COLO668 (cell line): ENCODE results near the gene GEMIN5.
"Not testable (repeated sequence)": the region's sequence is repeated elsewhere in the genome, so short reads cannot be mapped to it uniquely, and the experiment has no call there.

Experiments used
- DNase-seq: peaks from one replicate; lab custom pipeline; 2025; ENCODE audit not compliant: unreplicated experiment; lab: John Stamatoyannopoulos, UW

The GEMIN5 gene, protein sequence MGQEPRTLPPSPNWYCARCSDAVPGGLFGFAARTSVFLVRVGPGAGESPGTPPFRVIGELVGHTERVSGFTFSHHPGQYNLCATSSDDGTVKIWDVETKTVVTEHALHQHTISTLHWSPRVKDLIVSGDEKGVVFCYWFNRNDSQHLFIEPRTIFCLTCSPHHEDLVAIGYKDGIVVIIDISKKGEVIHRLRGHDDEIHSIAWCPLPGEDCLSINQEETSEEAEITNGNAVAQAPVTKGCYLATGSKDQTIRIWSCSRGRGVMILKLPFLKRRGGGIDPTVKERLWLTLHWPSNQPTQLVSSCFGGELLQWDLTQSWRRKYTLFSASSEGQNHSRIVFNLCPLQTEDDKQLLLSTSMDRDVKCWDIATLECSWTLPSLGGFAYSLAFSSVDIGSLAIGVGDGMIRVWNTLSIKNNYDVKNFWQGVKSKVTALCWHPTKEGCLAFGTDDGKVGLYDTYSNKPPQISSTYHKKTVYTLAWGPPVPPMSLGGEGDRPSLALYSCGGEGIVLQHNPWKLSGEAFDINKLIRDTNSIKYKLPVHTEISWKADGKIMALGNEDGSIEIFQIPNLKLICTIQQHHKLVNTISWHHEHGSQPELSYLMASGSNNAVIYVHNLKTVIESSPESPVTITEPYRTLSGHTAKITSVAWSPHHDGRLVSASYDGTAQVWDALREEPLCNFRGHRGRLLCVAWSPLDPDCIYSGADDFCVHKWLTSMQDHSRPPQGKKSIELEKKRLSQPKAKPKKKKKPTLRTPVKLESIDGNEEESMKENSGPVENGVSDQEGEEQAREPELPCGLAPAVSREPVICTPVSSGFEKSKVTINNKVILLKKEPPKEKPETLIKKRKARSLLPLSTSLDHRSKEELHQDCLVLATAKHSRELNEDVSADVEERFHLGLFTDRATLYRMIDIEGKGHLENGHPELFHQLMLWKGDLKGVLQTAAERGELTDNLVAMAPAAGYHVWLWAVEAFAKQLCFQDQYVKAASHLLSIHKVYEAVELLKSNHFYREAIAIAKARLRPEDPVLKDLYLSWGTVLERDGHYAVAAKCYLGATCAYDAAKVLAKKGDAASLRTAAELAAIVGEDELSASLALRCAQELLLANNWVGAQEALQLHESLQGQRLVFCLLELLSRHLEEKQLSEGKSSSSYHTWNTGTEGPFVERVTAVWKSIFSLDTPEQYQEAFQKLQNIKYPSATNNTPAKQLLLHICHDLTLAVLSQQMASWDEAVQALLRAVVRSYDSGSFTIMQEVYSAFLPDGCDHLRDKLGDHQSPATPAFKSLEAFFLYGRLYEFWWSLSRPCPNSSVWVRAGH (N-terminal part only)

DNA sequence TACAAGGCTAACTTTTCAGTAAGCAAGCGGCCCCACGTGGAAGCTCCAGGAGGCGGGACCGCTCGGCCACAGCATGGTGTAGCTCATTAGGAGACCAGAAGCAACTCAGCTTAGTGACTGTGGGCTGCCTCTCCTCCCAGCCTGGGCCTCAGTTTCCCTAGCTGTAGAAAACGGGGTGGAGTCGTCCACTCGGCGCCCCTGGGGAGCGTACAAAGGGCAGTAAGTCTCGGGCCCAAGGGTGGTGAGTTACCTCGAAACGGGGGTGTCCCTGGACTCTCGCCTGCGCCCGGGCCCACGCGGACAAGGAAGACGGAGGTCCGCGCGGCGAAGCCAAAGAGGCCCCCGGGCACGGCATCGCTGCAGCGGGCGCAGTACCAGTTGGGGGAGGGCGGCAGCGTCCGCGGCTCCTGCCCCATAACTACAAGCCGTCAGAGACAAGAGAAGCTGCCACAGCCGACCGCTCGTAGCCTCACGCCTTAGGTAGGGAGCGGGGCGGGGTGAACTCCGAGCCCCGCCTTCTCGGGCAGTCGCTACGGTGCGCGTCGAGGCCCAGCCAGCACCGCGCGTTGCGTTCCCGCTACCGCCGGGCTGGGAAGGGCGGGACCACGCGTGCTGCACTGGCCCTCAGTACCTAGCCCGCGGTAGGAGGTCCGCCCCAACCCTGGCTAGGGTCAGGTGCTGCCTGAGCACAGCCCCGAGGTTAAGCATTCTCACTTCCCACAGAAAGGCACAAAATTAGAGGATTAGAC lies at the start of gene GEMIN5:
GEMIN5 (minus strand) TSS at position 494 of the 749 bp plus-strand sequence; CDS start at position 416, 78 bp downstream.
- peak; percentile 87 for DNase-seq

- DNase-seq: no peak
Measured at GRCh38 chr5:154986151-154986550, 48.1 kb upstream of the GEMIN5 start.

DNA sequence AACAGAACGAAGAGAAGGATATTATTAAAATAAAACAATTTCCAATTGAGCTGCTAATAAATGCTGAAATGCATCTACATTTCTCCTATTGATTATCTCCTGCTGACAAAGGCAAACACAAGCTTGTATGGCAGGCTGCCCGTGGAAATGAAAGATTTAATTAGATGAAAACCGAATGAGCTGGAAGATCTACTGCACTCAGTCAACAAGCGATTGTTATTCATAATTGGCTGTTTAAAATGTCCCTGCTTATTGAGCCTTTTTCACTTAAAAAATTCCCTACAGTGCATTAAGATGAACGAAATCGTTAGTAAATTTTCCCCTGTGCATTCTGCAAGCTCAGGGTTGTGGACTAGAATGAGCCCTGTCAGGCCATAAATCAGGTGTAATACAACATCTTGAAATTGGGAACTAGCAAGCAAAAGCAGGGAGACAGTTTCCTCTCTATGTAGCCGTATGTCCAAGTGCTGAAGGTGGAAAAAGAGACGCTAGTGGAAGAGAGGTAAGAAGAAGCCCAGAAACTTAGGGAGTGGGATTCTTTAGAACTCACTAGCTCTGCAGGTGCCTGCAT lies 47.0 kb upstream of the GEMIN5 start:
- DNase-seq: no peak

DNA sequence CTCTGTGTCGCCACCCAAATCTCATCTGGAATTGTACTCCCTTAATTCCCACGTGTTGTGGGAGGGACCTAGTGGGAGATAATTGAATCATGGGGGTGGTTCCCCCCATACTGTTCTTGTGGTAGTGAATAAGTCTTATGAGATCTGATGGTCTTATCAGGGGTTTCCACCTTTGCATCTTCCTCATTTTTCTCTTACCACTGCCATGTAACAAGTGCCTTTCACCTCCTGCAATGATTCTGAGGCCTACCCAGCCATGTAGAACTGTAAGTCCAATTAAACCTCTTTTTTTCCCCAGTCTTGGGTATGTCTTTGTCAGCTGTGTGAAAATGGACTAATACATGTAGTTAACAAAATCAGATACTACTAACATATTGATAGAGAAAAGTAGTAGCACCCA lies 40.3 kb upstream of the GEMIN5 start:
- DNase-seq: not testable (repeated sequence)

- DNase-seq: no peak
Measured at GRCh38 chr5:154977409-154977808, 39.4 kb upstream of the GEMIN5 start.

- DNase-seq: not testable (repeated sequence)
Measured at GRCh38 chr5:154976082-154976481, 38.1 kb upstream of the GEMIN5 start.

DNA sequence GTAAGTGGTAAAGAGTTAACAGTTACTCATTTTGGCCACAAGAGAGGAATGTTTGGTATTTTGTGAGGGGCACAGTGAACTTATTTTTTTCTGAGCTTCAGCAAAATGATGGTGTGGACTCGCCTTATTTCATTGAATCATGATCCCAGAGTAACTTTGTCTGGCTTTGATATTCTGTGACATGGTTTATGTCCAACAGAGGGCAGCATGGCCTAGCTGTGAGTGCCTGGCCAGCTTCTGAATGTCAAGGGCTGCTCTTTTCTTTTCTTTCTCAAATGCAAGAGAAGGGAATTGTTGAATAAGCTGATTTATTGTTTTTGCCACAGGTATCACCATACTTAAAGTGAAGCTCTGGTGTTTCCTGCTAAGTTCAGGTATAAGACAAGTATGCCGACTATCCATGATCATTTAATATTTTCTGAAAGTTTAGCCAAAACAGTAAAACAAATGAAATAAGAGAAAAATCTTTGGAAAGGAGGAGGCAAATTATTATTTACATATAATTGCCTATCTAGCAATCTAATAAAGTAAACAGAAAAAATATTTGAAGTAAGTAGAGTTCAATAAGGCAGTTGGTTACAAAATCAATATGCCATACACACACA lies 34.6 kb upstream of the GEMIN5 start:
- DNase-seq: peak; percentile 7

DNA sequence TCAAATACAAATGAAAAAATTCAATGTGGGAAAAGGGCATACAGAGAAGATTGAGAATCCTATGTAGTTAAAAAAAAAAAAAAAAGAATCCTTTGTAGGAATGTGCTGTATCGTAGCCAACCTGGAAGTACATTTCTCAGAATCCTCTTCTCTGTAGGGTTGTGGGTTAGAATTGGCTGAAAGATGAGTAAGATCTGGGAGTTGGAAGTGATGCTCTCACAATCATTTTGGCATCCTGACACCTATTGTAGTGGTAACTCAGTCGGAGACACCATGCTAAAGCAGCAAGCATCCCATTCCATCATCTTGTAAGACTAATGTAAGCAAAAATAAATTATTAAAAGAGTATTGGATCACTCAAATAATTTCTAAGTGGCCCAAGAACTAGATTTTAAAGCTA lies 33.5 kb upstream of the GEMIN5 start:
- DNase-seq: no peak

GRCh38 chr5:154970759-154971158 lies 32.7 kb upstream of the GEMIN5 start:
- no peak for DNase-seq

GRCh38 chr5:154968953-154969352 lies 30.9 kb upstream of the GEMIN5 start:
- no peak for DNase-seq

DNA sequence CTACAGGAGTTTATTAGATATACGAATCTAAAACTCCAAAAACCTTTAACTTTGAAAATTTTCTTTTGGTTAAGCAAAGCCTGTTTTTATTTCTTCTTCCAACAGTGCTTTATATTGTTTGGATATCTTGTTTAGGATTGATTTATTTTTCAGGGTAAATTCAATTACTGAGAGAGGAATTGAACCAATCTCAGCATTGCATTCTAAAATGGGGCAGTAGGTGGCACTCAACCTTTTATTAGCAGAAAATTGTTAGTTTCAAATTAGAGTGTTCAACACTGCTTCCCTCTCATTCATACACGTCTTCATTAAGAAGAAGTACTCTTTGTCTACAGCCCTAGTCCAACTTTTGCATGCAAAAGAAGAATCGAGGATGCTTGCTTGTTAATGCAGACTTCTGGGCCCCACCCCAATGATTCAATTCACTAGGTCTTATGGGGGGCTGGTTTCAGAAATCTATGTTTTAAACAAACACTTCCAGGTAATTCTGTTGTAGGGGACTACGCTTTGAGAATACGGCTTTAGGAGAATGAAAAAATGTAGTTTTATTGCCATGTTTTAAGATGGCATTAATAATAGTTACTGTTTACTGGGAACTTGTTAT lies 29.5 kb upstream of the GEMIN5 start:
- DNase-seq: no peak

DNA sequence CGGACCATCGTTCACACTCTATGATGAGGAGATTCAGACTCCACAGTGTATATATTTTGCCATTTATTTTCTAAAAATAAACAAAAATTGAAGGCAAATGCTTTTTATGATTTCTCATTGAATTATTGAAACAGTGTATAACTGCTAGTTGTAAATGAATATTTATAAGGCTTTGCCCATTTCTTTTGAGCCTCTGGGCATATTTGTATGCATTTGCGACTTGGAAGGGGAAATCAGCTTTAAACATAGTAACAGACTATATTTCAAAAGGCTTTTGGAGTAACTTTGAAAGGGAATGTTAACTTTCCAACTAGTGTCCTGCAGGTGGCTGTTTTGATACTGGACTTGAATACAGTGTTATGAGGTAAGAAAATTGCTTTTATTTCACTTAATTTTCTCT lies 28.9 kb upstream of the GEMIN5 start:
- DNase-seq: no peak

GRCh38 chr5:154966081-154966841 lies 28.2 kb upstream of the GEMIN5 start:
- DNase-seq: no peak

DNA sequence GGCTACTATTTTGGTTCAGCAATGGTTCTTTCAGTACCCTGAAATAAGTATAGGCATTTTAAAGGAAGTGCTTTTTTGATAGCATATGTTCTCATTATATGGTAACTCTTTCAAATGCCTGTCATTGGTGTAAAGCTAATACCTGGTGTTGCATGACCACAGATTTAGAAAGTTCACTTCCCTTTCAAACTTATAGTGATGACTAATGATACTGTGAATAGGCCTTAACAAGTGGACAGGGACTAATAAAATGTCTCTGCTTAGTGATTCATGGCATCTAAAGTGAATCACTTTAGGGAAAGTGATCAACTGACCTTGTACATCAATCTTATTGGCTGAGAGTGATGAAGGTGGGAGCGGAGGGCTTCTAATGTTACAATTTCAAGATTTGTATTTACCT lies 24.5 kb upstream of the GEMIN5 start:
- DNase-seq: no peak

GRCh38 chr5:154956712-154957111 lies 18.7 kb upstream of the GEMIN5 start:
- no peak for DNase-seq

DNA sequence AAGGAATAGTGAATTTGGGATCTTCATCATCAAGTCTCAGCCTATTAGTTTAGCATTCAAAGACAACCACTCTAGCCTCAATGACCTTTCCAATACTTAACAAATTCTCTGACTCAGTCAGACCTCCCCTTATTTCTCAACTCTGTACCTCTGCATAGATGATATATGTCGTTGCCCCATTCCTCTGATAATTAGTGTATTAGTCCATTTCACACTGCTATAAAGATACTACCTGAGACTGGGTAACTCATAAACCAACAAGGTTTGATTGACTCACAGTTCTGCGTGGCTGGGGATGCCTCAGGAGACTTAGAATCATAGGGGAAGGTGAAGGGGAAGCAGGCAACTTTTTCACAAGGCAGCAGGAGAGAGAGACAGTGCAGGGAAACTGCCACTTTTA lies 11.8 kb upstream of the GEMIN5 start:
- DNase-seq: no peak

DNA sequence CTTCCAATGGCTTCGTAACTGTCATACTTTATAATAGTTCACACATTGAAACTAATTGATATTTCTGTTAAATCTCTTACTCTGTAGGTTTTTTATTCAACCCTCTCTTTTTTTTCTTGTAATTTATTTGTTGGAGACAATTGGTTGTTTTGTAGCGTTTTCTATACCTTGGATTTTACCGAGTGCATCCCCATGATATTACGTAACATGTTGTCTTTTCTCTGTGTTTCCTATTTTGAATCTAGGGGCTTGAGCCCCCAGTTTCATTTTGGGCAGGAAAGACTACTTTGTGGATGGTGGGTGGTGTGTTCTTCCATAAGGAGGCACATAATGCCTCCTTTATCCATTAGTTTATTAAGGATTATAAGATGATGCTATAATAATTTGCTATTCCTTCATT lies 10.3 kb upstream of the GEMIN5 start:
- no peak for DNase-seq

GRCh38 chr5:154947778-154948177 lies 9.8 kb upstream of the GEMIN5 start:
- DNase-seq: no peak
